HCT116 (cell line): Measurements from ENCODE around the gene TLL2. TPM values are rescaled to one million over a fixed set of nuclear protein-coding genes. Genes with fewer than 3 reads are reported as not detected.

Source experiments
- ATAC-seq: fragments of 200-7000 bp; cut with Tn5 transposase; 2 replicates; pipeline ENCODE4 v1.9.1; 2020; ENCODE audit warnings: mild to moderate bottlenecking, moderate library complexity
- BruUV-seq: library from RNA; stranded (reverse); fragments of 400-500 nt; replicated peaks from 2 replicates; lab custom pipeline; 2021; lab: Mats Ljungman, UMichigan
- CTCF ChIA-PET: fragments of 300-600 bp; sonication (Branson Sonifier 250); formaldehyde crosslinking; loops from one replicate; lab custom pipeline; 2021; ENCODE audit warnings: antibody characterized with exemption; lab: Charles Lee
- POLR2A ChIA-PET: fragments of 300-600, 350-600 bp; sonication (Branson Sonifier 250); formaldehyde crosslinking; loops from one replicate; lab custom pipeline; 2021; ENCODE audit warnings: antibody characterized with exemption; lab: Charles Lee
- RAD21 ChIA-PET, 2 experiments: fragments of 300-600 bp; sonication (Branson Sonifier 250); formaldehyde crosslinking; loops; one replicate each; lab custom pipeline; 2023; ENCODE audit warnings: low total read pairs in 2 of 2; ENCODE audit not compliant: uncharacterized antibody in 2 of 2, unreplicated experiment in 2 of 2, low non-redundant PET in 1 of 2; lab: Charles Lee
- DNase-seq: peaks from one replicate; pipeline ENCODE4 v3.0.0-alpha.2; 2010; ENCODE audit warnings: low read depth, low spot score
- H2AFZ ChIP-seq: fragments of 200-600 bp; shearing (Covaris generic), sonication (generic); 2 replicates; pipeline ENCODE4 v1.6.1; 2017; ENCODE audit warnings: low read depth, mixed run types, mixed read lengths, antibody characterized with exemption, low read length; ENCODE audit not compliant: poor library complexity, severe bottlenecking
- H3K27ac ChIP-seq: 2 replicates; pipeline ENCODE4 v1.5.1; 2012; ENCODE audit warnings: low read depth, low read length
- H3K27me3 ChIP-seq: fragments of 200-600 bp; sonication (generic); 2 replicates; pipeline ENCODE4 v1.6.1; 2016; ENCODE audit warnings: mixed run types, low read length, mixed read lengths; ENCODE audit not compliant: insufficient read depth
- H3K36me3 ChIP-seq, 2 experiments: fragments of 200-500 bp in 1 of 2; fragments of 200-600 bp in 1 of 2; sonication (Bioruptor generic) in 1 of 2; sonication (generic) in 1 of 2; 2 replicates each; pipeline versions ENCODE4 v1.5.1 to v1.6.1; 2014 to 2016; ENCODE audit warnings: low read length in 2 of 2, inconsistent platforms in 1 of 2, mixed read lengths in 1 of 2, mixed run types in 1 of 2; ENCODE audit not compliant: insufficient read depth in 2 of 2, control insufficient read depth in 1 of 2
- H3K4me1 ChIP-seq, 2 experiments: fragments of 200-600 bp in 1 of 2; sonication (generic) in 1 of 2; 2 replicates each; pipeline versions ENCODE4 v1.5.1 to v1.6.1; 2012 to 2017; ENCODE audit warnings: low read length in 2 of 2, inconsistent platforms in 1 of 2, mild to moderate bottlenecking in 1 of 2, mixed read lengths in 1 of 2, mixed run types in 1 of 2, moderate library complexity in 1 of 2; ENCODE audit not compliant: insufficient read depth in 2 of 2, control insufficient read depth in 1 of 2
- H3K4me2 ChIP-seq: fragments of 200-600 bp; sonication (generic); 2 replicates; pipeline ENCODE4 v1.6.1; 2017; ENCODE audit warnings: mixed run types, low read length, mixed read lengths
- H3K4me3 ChIP-seq, 2 experiments: fragments of 200-600 bp in 1 of 2; sonication (generic) in 1 of 2; replicated peaks in 1 of 2; 2 replicates each; pipeline ENCODE4 v1.5.1; 2011 to 2016; ENCODE audit warnings: low read length in 2 of 2, control low read depth in 1 of 2, low read depth in 1 of 2, mild to moderate bottlenecking in 1 of 2, mixed read lengths in 1 of 2, mixed run types in 1 of 2
- H3K79me2 ChIP-seq: fragments of 200-600 bp; sonication (generic); 2 replicates; pipeline ENCODE4 v1.6.1; 2017; ENCODE audit warnings: mild to moderate bottlenecking, mixed run types, low read length, moderate library complexity, mixed read lengths; ENCODE audit not compliant: insufficient read depth
- H3K9ac ChIP-seq: fragments of 200-600 bp; sonication (generic); 2 replicates; pipeline ENCODE4 v1.6.1; 2016; ENCODE audit warnings: low read length, mixed read lengths
- H3K9me2 ChIP-seq: fragments of 200-600 bp; sonication (generic), shearing (Covaris generic); 2 replicates; pipeline ENCODE4 v1.6.1; 2017; ENCODE audit warnings: mixed run types, mild to moderate bottlenecking, moderate library complexity; ENCODE audit not compliant: insufficient read depth
- H3K9me3 ChIP-seq, 2 experiments: fragments of 200-500 bp in 1 of 2; fragments of 200-600 bp in 1 of 2; sonication (Bioruptor generic) in 1 of 2; sonication (generic) in 1 of 2; 2 replicates each; pipeline ENCODE4 v1.6.1; 2014 to 2017; ENCODE audit warnings: low read length in 2 of 2, mixed read lengths in 2 of 2, inconsistent platforms in 1 of 2, low read depth in 1 of 2, mild to moderate bottlenecking in 1 of 2, mixed run types in 1 of 2, moderate library complexity in 1 of 2; ENCODE audit not compliant: control insufficient read depth in 1 of 2, insufficient read depth in 1 of 2
- H4K20me1 ChIP-seq: fragments of 200-600 bp; sonication (generic), shearing (Covaris generic); 2 replicates; pipeline ENCODE4 v1.6.1; 2017; ENCODE audit warnings: mixed run types, mild to moderate bottlenecking, moderate library complexity; ENCODE audit not compliant: insufficient read depth
- ATF3 ChIP-seq: IDR thresholded peaks from 2 replicates; pipeline ENCODE4 v1.6.1; 2012
- CEBPB ChIP-seq: IDR thresholded peaks from 2 replicates; pipeline ENCODE4 v1.6.1; 2012; ENCODE audit warnings: low read depth
- EGR1 ChIP-seq: IDR thresholded peaks from 2 replicates; pipeline ENCODE4 v1.6.1; 2012; ENCODE audit warnings: low read depth
- ELF1 ChIP-seq: IDR thresholded peaks from 2 replicates; pipeline ENCODE4 v1.6.1; 2012; ENCODE audit warnings: low read depth, borderline replicate concordance
- FOSL1 ChIP-seq: IDR thresholded peaks from 2 replicates; pipeline ENCODE4 v1.6.1; 2012; ENCODE audit warnings: low read depth
- POLR2AphosphoS5 ChIP-seq: IDR thresholded peaks from 2 replicates; pipeline ENCODE4 v1.6.1; 2011; ENCODE audit warnings: mild to moderate bottlenecking, low read depth, low read length, moderate library complexity
- RAD21 ChIP-seq: IDR thresholded peaks from 2 replicates; pipeline ENCODE4 v1.6.1; 2012; ENCODE audit warnings: low read depth, mild to moderate bottlenecking
- SIN3A ChIP-seq: IDR thresholded peaks from 2 replicates; pipeline ENCODE4 v1.6.1; 2012; ENCODE audit warnings: low read depth
- SRF ChIP-seq: IDR thresholded peaks from 2 replicates; pipeline ENCODE4 v1.6.1; 2012; ENCODE audit warnings: low read depth
- TCF7L2 ChIP-seq: IDR thresholded peaks from 2 replicates; pipeline ENCODE4 v1.7.0; 2011; ENCODE audit warnings: borderline replicate concordance, inconsistent platforms; ENCODE audit not compliant: insufficient read depth, insufficient read length; ENCODE audit errors: extremely low read depth
- YY1 ChIP-seq: IDR thresholded peaks from 2 replicates; pipeline ENCODE4 v1.6.1; 2011; ENCODE audit warnings: low read length, low read depth, moderate library complexity, mild to moderate bottlenecking; ENCODE audit not compliant: insufficient replicate concordance; ENCODE audit errors: extremely low read depth
- ZBTB33 ChIP-seq: IDR thresholded peaks from 2 replicates; pipeline ENCODE4 v1.6.1; 2011; ENCODE audit warnings: mild to moderate bottlenecking, low read length, moderate library complexity; ENCODE audit not compliant: insufficient replicate concordance; ENCODE audit errors: extremely low read depth
- ZNF274 ChIP-seq: fragments of 200-500 bp; sonication (Bioruptor generic); IDR thresholded peaks from 2 replicates; pipeline ENCODE4 v1.6.1; 2014; ENCODE audit warnings: mild to moderate bottlenecking, low read depth, low read length, inconsistent platforms
- intact Hi-C: fragments of 100-400 bp; cut with micrococcal nuclease; formaldehyde crosslinking; loops from 2 replicates; pipeline ENCODE4 v1.10.0; 2022
- total RNA-seq: library from RNA; stranded (reverse); gene quantifications from one replicate; pipeline ENCODE4 v1.2.1, GENCODE V29; 2021; ENCODE audit not compliant: unreplicated experiment
- TF ChIP-seq, protein P1 (sequence below): IDR thresholded peaks from 2 replicates; pipeline ENCODE4 v1.6.1; 2012; ENCODE audit warnings: low read depth
- TF ChIP-seq, protein P2 (sequence below): IDR thresholded peaks from 2 replicates; pipeline ENCODE4 v1.6.1; 2012

Gene TLL2
- total RNA-seq, 1 experiment from 2014 or later: 1.3 TPM

GRCh38 chr10:96488161-96488935, 25.4 kb downstream of the TLL2 start:
- BruUV-seq: no TSS peak
- RAD21 ChIA-PET: no interaction called here
- no peaks in the 10 kb centered on the region for H3K79me2 ChIP-seq
- intact Hi-C loops: no loop called here
- POLR2A ChIA-PET: no interaction called here
- TF ChIP-seq TCF7L2 (no peak), SIN3A (no peak), POLR2AphosphoS5 (no peak), ZBTB33 (no peak), RAD21 (no peak), SRF (no peak), FOSL1 (no peak), ELF1 (no peak), CEBPB (no peak), ATF3 (no peak), YY1 (no peak), ZNF274 (no peak), EGR1 (no peak)
- TF ChIP-seq, protein P1, sequence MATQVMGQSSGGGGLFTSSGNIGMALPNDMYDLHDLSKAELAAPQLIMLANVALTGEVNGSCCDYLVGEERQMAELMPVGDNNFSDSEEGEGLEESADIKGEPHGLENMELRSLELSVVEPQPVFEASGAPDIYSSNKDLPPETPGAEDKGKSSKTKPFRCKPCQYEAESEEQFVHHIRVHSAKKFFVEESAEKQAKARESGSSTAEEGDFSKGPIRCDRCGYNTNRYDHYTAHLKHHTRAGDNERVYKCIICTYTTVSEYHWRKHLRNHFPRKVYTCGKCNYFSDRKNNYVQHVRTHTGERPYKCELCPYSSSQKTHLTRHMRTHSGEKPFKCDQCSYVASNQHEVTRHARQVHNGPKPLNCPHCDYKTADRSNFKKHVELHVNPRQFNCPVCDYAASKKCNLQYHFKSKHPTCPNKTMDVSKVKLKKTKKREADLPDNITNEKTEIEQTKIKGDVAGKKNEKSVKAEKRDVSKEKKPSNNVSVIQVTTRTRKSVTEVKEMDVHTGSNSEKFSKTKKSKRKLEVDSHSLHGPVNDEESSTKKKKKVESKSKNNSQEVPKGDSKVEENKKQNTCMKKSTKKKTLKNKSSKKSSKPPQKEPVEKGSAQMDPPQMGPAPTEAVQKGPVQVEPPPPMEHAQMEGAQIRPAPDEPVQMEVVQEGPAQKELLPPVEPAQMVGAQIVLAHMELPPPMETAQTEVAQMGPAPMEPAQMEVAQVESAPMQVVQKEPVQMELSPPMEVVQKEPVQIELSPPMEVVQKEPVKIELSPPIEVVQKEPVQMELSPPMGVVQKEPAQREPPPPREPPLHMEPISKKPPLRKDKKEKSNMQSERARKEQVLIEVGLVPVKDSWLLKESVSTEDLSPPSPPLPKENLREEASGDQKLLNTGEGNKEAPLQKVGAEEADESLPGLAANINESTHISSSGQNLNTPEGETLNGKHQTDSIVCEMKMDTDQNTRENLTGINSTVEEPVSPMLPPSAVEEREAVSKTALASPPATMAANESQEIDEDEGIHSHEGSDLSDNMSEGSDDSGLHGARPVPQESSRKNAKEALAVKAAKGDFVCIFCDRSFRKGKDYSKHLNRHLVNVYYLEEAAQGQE: no peak
- TF ChIP-seq, protein P2, sequence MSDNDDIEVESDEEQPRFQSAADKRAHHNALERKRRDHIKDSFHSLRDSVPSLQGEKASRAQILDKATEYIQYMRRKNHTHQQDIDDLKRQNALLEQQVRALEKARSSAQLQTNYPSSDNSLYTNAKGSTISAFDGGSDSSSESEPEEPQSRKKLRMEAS: no peak
- TF ChIP-seq, all 23 proteins: peak for 0
- Histone ChIP-seq H3K4me3 (no peak overlapping the region), H4K20me1 (no peaks in the 10 kb centered on the region), H3K9me2 (no peaks in the 10 kb centered on the region), H3K9me3 (no peaks in the 10 kb centered on the region), H2AFZ (no peak overlapping the region), H3K27me3 (0 out of 2 replicates have a peak, but pooled peaks cover 5% of the 10 kb centered on the region), H3K27ac (no peak overlapping the region), H3K9ac (no peak overlapping the region), H3K36me3 (no peaks in the 10 kb centered on the region), H3K4me1 (peaks cover 0 to 4% of the 10 kb centered on the region in 2 experiments; a peak in 2 of 4 replicates), H3K4me2 (no peak overlapping the region)
- CTCF ChIA-PET: no interaction called here
- DNase-seq (no peak), ATAC-seq (no peak)
